ENCODE results near the gene ATP13A1.

Gene ATP13A1

GRCh38 chr19:19627621-19628500 is 35.6 kb downstream of the ATP13A1 start, which contains the start of gene LPAR2:
LPAR2 (minus strand) TSS chr19:19628220; CDS start chr19:19627275, 945 bp downstream.
- Histone ChIP-seq H3K4me1 (ENCODE audit: control insufficient read depth, insufficient read depth, low read length) (no peaks in the 10 kb centered on the region), H3K9ac (ENCODE audit: low read length) (no peak within 1 kb of the TSS), H3K27me3 (replicated peaks; ENCODE audit: control insufficient read depth, insufficient read depth, low read length) (no peaks in the 10 kb centered on the region), H3K4me3 (ENCODE audit: low read length) (peak within 1 kb of the TSS; percentile 37), H3K9me3 (ENCODE audit: control insufficient read depth, low read length) (no peaks in the 10 kb centered on the region), H3K36me3 (ENCODE audit: control insufficient read depth, insufficient read depth, low read length, severe bottlenecking) (no peaks in the 10 kb centered on the region)
- peak; percentile 28 for DNase-seq (ENCODE audit: low read depth)

- H3K9ac ChIP-seq (ENCODE audit: low read length) = no peak overlapping the region
- H3K4me1 ChIP-seq (ENCODE audit: control insufficient read depth, insufficient read depth, low read length) = no peaks in the 10 kb centered on the region
- no peak for DNase-seq (ENCODE audit: low read depth)
- no peaks in the 10 kb centered on the region for H3K36me3 ChIP-seq (ENCODE audit: control insufficient read depth, insufficient read depth, low read length, severe bottlenecking)
- H3K9me3 ChIP-seq (ENCODE audit: control insufficient read depth, low read length) = no peaks in the 10 kb centered on the region
- H3K4me3 ChIP-seq (ENCODE audit: low read length) = no peak overlapping the region
- H3K27me3 ChIP-seq (replicated peaks; ENCODE audit: control insufficient read depth, insufficient read depth, low read length) = no peaks in the 10 kb centered on the region
These were observed 36.7 kb downstream of the ATP13A1 start for GRCh38 chr19:19626516-19627472.

GRCh38 chr19:19624032-19624570 is 39.4 kb downstream of the ATP13A1 start:
- no peaks in the 10 kb centered on the region for H3K4me1 ChIP-seq (ENCODE audit: control insufficient read depth, insufficient read depth, low read length)
- H3K4me3 ChIP-seq (ENCODE audit: low read length) = no peak overlapping the region
- no peaks in the 10 kb centered on the region for H3K9me3 ChIP-seq (ENCODE audit: control insufficient read depth, low read length)
- no peak for DNase-seq (ENCODE audit: low read depth)
- no peak overlapping the region for H3K9ac ChIP-seq (ENCODE audit: low read length)
- H3K27me3 ChIP-seq (replicated peaks; ENCODE audit: control insufficient read depth, insufficient read depth, low read length) = no peaks in the 10 kb centered on the region
- no peaks in the 10 kb centered on the region for H3K36me3 ChIP-seq (ENCODE audit: control insufficient read depth, insufficient read depth, low read length, severe bottlenecking)

DNA sequence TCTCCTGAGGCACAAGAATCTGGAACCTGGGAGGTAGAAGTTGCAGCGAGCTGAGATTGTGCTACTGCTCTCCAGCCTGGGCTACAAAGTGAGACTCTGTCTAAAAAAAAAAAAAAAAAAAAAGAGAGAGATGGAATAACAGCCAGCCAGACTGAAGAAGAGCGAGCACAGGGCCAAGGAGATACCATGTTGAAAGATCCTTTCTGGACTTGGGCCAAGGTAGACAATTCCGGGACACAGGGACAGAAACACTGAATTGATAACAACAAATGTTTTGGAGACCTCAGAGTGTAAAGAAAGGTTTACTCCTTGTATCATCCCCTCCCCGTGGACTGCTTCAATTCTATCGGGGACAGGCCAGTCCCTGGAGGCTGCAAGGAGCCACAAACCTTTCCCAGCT is 40.1 kb downstream of the ATP13A1 start:
- Histone ChIP-seq H3K36me3 (ENCODE audit: control insufficient read depth, insufficient read depth, low read length, severe bottlenecking) (no peaks in the 10 kb centered on the region), H3K9ac (ENCODE audit: low read length) (no peak overlapping the region), H3K27me3 (replicated peaks; ENCODE audit: control insufficient read depth, insufficient read depth, low read length) (no peaks in the 10 kb centered on the region), H3K9me3 (ENCODE audit: control insufficient read depth, low read length) (no peaks in the 10 kb centered on the region), H3K4me3 (ENCODE audit: low read length) (no peak overlapping the region), H3K4me1 (ENCODE audit: control insufficient read depth, insufficient read depth, low read length) (no peaks in the 10 kb centered on the region)
- no peak for DNase-seq (ENCODE audit: low read depth)

DNA sequence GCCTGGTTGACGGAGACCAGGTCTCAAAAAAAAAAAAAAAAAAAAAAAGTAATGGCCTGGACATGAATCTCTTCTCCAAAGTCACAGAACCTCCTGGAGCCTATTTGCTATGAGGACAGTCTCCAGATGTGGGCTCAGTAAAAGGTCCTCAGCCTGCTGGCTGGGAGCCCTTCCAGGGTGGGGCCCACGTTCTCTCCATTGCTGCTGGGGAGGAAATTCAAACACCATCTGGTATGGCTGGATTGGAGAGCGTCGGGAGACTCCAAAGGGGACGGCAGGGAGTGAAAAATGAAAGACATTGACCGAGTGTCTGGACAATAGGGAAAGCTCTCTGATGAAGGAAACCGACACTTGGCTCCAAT is 43.6 kb downstream of the ATP13A1 start:
- no peak overlapping the region for H3K9ac ChIP-seq (ENCODE audit: low read length)
- H3K4me1 ChIP-seq (ENCODE audit: control insufficient read depth, insufficient read depth, low read length) = peaks cover 4% of the 10 kb centered on the region
- DNase-seq (ENCODE audit: low read depth) = no peak
- no peaks in the 10 kb centered on the region for H3K36me3 ChIP-seq (ENCODE audit: control insufficient read depth, insufficient read depth, low read length, severe bottlenecking)
- H3K9me3 ChIP-seq (ENCODE audit: control insufficient read depth, low read length) = no peaks in the 10 kb centered on the region
- H3K27me3 ChIP-seq (replicated peaks; ENCODE audit: control insufficient read depth, insufficient read depth, low read length) = no peaks in the 10 kb centered on the region
- H3K4me3 ChIP-seq (ENCODE audit: low read length) = no peak overlapping the region

DNA sequence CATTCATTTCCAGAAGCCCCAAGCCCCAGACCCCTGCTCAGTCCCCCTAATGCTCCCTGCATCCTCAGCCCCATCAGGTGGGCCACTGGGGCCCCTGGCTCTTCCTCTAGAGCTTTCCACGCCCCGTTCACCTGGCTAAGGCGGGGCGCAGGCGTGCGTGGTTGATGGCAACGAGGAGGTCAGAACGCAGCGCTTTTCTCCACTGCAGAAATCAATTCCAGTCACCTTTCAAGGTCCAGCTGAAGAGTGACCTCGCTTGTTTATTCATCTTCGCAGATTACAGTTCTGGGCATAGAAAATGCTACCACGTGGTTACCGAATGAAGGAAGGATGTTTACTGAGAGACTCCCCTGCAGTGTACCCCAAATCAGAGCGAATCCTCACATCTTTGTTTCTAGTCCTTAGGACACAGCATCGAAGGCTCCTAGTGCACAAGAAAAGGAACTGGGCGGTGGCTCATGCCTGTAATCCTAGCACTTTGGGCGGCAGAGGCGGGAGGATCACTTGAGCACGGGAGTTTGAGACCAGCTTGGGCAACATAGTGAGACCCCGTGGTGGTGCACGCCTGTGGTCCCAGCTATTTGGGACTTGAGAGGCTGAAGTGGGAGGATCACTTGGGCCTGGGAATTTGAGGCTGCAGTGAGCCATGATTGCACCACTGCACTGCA is 44.2 kb downstream of the ATP13A1 start:
- Histone ChIP-seq H3K4me1 (ENCODE audit: control insufficient read depth, insufficient read depth, low read length) (peaks cover 4% of the 10 kb centered on the region), H3K4me3 (ENCODE audit: low read length) (peak overlapping the region; percentile 62), H3K9ac (ENCODE audit: low read length) (no peak overlapping the region), H3K27me3 (replicated peaks; ENCODE audit: control insufficient read depth, insufficient read depth, low read length) (no peaks in the 10 kb centered on the region), H3K36me3 (ENCODE audit: control insufficient read depth, insufficient read depth, low read length, severe bottlenecking) (no peaks in the 10 kb centered on the region), H3K9me3 (ENCODE audit: control insufficient read depth, low read length) (no peaks in the 10 kb centered on the region)
- DNase-seq (ENCODE audit: low read depth) = no peak

DNA sequence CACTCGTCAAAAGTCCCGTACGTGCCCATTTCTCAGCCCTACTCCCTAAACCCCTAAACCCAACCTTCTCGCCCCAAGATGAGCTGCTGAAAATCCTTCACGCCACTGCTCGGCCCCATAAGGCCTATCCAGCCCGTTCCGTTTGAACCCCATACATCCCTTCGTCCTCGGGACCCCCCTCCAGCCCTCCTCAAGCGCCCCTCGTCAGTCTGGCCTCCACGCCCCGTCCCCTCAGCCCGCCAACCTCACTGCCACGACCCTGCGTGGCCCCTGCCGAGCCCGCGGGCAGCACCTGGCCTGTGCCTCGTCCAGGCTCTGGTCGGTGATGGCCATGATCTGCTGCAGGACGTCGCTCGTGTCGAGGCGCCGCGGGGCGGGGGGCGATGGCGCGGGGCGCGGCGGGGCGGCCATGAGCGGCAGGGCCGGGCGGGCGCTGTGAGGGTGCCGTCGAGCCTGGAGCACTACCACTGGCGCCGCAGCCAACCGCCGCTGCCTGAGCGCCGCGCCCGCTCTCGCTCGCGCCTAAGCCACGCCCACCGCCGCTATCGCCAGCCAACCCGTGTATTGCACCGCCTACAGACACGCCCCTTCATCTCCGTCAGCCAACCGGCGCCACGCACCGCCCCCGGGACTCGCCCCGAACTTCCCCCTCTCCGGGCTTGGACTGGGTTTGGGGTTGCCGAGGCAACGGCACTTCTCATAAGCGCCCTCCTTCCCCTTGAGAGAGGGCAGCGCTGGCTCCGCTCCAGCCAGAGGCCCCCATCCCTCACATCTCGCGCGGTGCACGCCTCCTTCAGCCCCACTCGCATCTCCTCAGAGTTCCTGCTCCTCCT is 45.0 kb downstream of the ATP13A1 start, which contains the start of gene PBX4:
PBX4 (minus strand) TSS at position 469 of the 833 bp plus-strand sequence; CDS start at position 411, 58 bp downstream.
- Histone ChIP-seq H3K27me3 (replicated peaks; ENCODE audit: control insufficient read depth, insufficient read depth, low read length) (no peaks in the 10 kb centered on the region), H3K36me3 (ENCODE audit: control insufficient read depth, insufficient read depth, low read length, severe bottlenecking) (no peaks in the 10 kb centered on the region), H3K4me1 (ENCODE audit: control insufficient read depth, insufficient read depth, low read length) (peaks cover 8% of the 10 kb centered on the region), H3K4me3 (ENCODE audit: low read length) (peak within 1 kb of the TSS; percentile 78), H3K9me3 (ENCODE audit: control insufficient read depth, low read length) (no peaks in the 10 kb centered on the region), H3K9ac (ENCODE audit: low read length) (peak within 1 kb of the TSS; percentile 64)
- DNase-seq (ENCODE audit: low read depth) = peak; percentile 93

- no peak for DNase-seq (ENCODE audit: low read depth)
- H3K9me3 ChIP-seq (ENCODE audit: control insufficient read depth, low read length) = no peaks in the 10 kb centered on the region
- H3K4me1 ChIP-seq (ENCODE audit: control insufficient read depth, insufficient read depth, low read length) = peaks cover 11% of the 10 kb centered on the region
- no peak overlapping the region for H3K9ac ChIP-seq (ENCODE audit: low read length)
- H3K4me3 ChIP-seq (ENCODE audit: low read length) = no peak overlapping the region
- H3K27me3 ChIP-seq (replicated peaks; ENCODE audit: control insufficient read depth, insufficient read depth, low read length) = no peaks in the 10 kb centered on the region
- no peaks in the 10 kb centered on the region for H3K36me3 ChIP-seq (ENCODE audit: control insufficient read depth, insufficient read depth, low read length, severe bottlenecking)
These were observed 48.4 kb downstream of the ATP13A1 start for GRCh38 chr19:19615086-19615485.

DNA sequence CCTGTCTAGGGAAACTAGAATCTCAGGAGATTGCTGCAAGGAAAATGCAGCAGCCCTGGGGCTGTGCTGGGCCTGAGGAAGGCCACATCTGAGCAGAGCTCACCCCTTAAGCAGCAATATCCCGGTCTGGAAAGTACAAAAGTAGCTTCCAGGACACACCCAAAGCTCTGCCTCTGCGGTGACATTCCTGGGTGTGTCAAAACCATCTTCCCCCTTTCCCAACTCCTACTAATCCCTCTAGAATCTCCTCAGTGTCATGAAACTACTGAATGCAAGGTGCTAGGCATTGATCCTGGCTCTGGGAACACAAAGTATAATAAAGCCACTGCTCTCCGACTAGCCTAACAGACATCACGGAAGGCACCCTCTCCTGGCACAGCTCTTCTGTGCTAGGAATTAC is 50.0 kb downstream of the ATP13A1 start:
- H3K27me3 ChIP-seq (replicated peaks; ENCODE audit: control insufficient read depth, insufficient read depth, low read length) = no peaks in the 10 kb centered on the region

More for the DNA sequence above, 50.0 kb downstream of the ATP13A1 start:
- H3K4me1 ChIP-seq (ENCODE audit: control insufficient read depth, insufficient read depth, low read length) = peaks cover 11% of the 10 kb centered on the region
- no peaks in the 10 kb centered on the region for H3K36me3 ChIP-seq (ENCODE audit: control insufficient read depth, insufficient read depth, low read length, severe bottlenecking)
- no peaks in the 10 kb centered on the region for H3K9me3 ChIP-seq (ENCODE audit: control insufficient read depth, low read length)
- no peak overlapping the region for H3K4me3 ChIP-seq (ENCODE audit: low read length)
- peak; percentile 38 for DNase-seq (ENCODE audit: low read depth)
- H3K9ac ChIP-seq (ENCODE audit: low read length) = no peak overlapping the region

Measured in adipocyte (in vitro differentiated cells).